ENCODE results near the gene CFAP57.

DNA sequence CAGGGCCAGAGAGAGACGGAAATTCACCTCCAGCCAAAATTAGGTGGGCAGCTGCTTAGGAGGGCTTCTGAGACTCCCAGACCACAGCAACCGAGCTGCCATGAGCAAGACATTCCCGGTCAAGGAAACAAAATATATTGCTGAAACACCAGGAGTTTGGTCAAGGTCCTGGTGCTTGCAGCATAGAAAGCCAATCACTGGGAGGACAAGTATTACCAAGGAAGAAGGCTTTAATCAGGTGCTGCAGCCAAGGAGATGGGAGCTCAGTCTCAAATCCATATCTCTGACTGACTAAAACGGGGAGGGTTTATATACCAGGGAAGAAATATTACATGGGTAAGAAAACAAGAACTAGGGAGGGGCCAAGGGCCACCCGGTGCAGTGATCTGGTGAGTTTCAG lies 78.9 kb downstream of the CFAP57 start:
- no peak for TF ChIP-seq EZH2phosphoT487 (IDR thresholded peaks at IDR 0.05; ENCODE audit: borderline replicate concordance)
- TF ChIP-seq, protein P1, sequence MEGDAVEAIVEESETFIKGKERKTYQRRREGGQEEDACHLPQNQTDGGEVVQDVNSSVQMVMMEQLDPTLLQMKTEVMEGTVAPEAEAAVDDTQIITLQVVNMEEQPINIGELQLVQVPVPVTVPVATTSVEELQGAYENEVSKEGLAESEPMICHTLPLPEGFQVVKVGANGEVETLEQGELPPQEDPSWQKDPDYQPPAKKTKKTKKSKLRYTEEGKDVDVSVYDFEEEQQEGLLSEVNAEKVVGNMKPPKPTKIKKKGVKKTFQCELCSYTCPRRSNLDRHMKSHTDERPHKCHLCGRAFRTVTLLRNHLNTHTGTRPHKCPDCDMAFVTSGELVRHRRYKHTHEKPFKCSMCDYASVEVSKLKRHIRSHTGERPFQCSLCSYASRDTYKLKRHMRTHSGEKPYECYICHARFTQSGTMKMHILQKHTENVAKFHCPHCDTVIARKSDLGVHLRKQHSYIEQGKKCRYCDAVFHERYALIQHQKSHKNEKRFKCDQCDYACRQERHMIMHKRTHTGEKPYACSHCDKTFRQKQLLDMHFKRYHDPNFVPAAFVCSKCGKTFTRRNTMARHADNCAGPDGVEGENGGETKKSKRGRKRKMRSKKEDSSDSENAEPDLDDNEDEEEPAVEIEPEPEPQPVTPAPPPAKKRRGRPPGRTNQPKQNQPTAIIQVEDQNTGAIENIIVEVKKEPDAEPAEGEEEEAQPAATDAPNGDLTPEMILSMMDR (conservative IDR thresholded peaks at IDR 0.05; ENCODE audit: low read length), result no peak
